Loucy (cell line): ENCODE results near the gene C17orf67.
A peak's percentile ranks its signal among the peaks of the same experiment; 100 is the strongest.

ENCODE experiments used
- H2AFZ ChIP-seq: fragments of 200-600 bp; sonication (generic); 2 replicates; pipeline ENCODE4 v1.6.0; 2016; ENCODE audit warnings: antibody characterized with exemption, mild to moderate bottlenecking, low read length, moderate library complexity
- H3F3A ChIP-seq: fragments of 200-600 bp; 2 replicates; pipeline ENCODE4 v1.6.0; 2016; ENCODE audit warnings: antibody characterized with exemption, low read depth, mild to moderate bottlenecking
- H3K27me3 ChIP-seq: fragments of 200-600 bp; sonication (generic); 2 replicates; pipeline ENCODE4 v1.6.1; 2014; ENCODE audit warnings: low read length, mild to moderate bottlenecking; ENCODE audit not compliant: insufficient read depth, poor library complexity, severe bottlenecking
- H3K36me3 ChIP-seq: fragments of 200-600 bp; sonication (generic); 2 replicates; pipeline ENCODE4 v1.6.1; 2016; ENCODE audit warnings: low read length; ENCODE audit not compliant: insufficient read depth
- H3K4me1 ChIP-seq: fragments of 200-600 bp; sonication (generic); 2 replicates; pipeline ENCODE4 v1.5.1; 2014; ENCODE audit warnings: low read length, mild to moderate bottlenecking; ENCODE audit not compliant: insufficient read depth, poor library complexity, severe bottlenecking
- H3K4me2 ChIP-seq: fragments of 200-600 bp; sonication (generic); 2 replicates; pipeline ENCODE4 v1.6.0; 2014; ENCODE audit warnings: antibody characterized with exemption, low read length, low read depth, mild to moderate bottlenecking; ENCODE audit not compliant: poor library complexity, severe bottlenecking
- H3K4me3 ChIP-seq: fragments of 200-600 bp; sonication (generic); 2 replicates; pipeline ENCODE4 v1.5.1; 2014; ENCODE audit warnings: low read length, mild to moderate bottlenecking, mixed read lengths; ENCODE audit not compliant: poor library complexity, severe bottlenecking
- H3K79me2 ChIP-seq: fragments of 200-600 bp; sonication (generic); 2 replicates; pipeline ENCODE4 v1.6.1; 2014; ENCODE audit warnings: low read length; ENCODE audit not compliant: insufficient read depth
- H3K9ac ChIP-seq: fragments of 200-600 bp; sonication (generic); 2 replicates; pipeline ENCODE4 v1.6.0; 2014; ENCODE audit warnings: mild to moderate bottlenecking, low read depth, low read length, moderate library complexity; ENCODE audit not compliant: poor library complexity, severe bottlenecking
- H3K9me2 ChIP-seq: fragments of 200-600 bp; sonication (generic); replicated peaks from 2 replicates; pipeline ENCODE4 v1.6.1; 2016; ENCODE audit warnings: low read depth, low read length, mixed read lengths
- H3K9me3 ChIP-seq: fragments of 200-600 bp; sonication (generic); 2 replicates; pipeline ENCODE4 v1.6.1; 2014; ENCODE audit warnings: mild to moderate bottlenecking, antibody characterized with exemption, low read length, low read depth; ENCODE audit not compliant: insufficient read depth
- H4K20me1 ChIP-seq: fragments of 200-600 bp; sonication (generic); 2 replicates; pipeline ENCODE4 v1.6.0; 2014; ENCODE audit warnings: antibody characterized with exemption, low read length, mild to moderate bottlenecking; ENCODE audit not compliant: insufficient read depth, poor library complexity, severe bottlenecking
- CTCF ChIP-seq: fragments of 200-600 bp; sonication (generic); conservative IDR thresholded peaks from 2 replicates; pipeline ENCODE4 v1.5.1; 2014; ENCODE audit warnings: mild to moderate bottlenecking, antibody characterized with exemption, low read length
- EZH2phosphoT487 ChIP-seq: fragments of 200-600 bp; IDR thresholded peaks from 2 replicates; pipeline ENCODE4 v1.6.1; 2018; ENCODE audit warnings: antibody characterized with exemption, mild to moderate bottlenecking, moderate library complexity, borderline replicate concordance

Gene C17orf67

GRCh38 chr17:56821847-56822534 lies 11.7 kb downstream of the C17orf67 start:
- no peaks in the 10 kb centered on the region for H3K27me3 ChIP-seq
- H3K4me2 ChIP-seq: no peak overlapping the region
- TF ChIP-seq CTCF (no peak), EZH2phosphoT487 (no peak)
- no peaks in the 10 kb centered on the region for H3K9me2 ChIP-seq
- no peaks in the 10 kb centered on the region for H3F3A ChIP-seq
- no peak overlapping the region for H3K9ac ChIP-seq
- no peaks in the 10 kb centered on the region for H4K20me1 ChIP-seq
- H3K4me3 ChIP-seq: no peak overlapping the region
- H3K36me3 ChIP-seq: no peaks in the 10 kb centered on the region
- no peaks in the 10 kb centered on the region for H3K79me2 ChIP-seq
- H2AFZ ChIP-seq: no peak overlapping the region
- peaks cover 10% of the 10 kb centered on the region for H3K4me1 ChIP-seq
- H3K9me3 ChIP-seq: no peaks in the 10 kb centered on the region

GRCh38 chr17:56820207-56820606 lies 13.5 kb downstream of the C17orf67 start:
- H3K9me2 ChIP-seq: no peaks in the 10 kb centered on the region
- H3F3A ChIP-seq: no peaks in the 10 kb centered on the region
- no peaks in the 10 kb centered on the region for H3K9me3 ChIP-seq
- peaks cover 10% of the 10 kb centered on the region for H3K4me1 ChIP-seq
- H4K20me1 ChIP-seq: no peaks in the 10 kb centered on the region
- no peaks in the 10 kb centered on the region for H3K27me3 ChIP-seq
- TF ChIP-seq CTCF (no peak), EZH2phosphoT487 (no peak)
- no peak overlapping the region for H3K9ac ChIP-seq
- no peaks in the 10 kb centered on the region for H3K79me2 ChIP-seq
- H3K4me2 ChIP-seq: no peak overlapping the region
- no peak overlapping the region for H2AFZ ChIP-seq
- no peaks in the 10 kb centered on the region for H3K36me3 ChIP-seq
- H3K4me3 ChIP-seq: no peak overlapping the region

DNA sequence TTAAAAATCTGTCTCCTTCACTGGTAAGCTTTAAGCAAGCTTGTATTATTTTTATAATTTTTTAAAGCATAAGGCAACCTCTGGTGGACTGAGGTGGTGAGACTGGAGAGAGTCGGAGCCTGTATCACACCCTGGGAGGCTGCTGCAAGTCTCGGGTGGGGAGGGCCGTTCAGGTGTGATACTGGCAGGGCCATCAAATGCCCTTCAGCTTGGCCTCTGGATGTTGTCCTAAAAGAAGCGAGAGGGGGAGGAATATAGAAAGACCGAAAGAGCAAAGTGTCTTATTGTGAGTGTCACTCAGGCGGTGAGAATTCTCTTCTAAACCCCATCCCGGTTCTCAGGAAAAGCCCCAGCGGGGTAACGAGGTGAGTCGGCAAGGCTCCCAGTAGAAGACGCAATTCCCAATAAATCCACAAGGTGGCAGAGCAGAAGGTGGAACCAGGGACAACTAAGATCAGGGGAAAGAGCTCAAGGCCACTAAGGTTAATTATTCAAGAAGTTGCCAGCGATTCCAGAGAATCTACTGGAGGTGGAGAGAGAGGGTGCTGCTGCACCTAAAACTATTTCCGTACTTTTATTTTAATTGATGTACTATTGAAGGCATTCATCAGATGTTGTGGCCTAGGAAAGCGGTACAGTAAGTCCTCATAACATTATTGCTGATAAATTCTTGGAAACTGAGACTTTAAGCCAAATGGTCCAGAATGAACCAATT lies 14.1 kb downstream of the C17orf67 start:
- Histone ChIP-seq H3K4me3 (no peak overlapping the region), H3K27me3 (no peaks in the 10 kb centered on the region), H3K9me2 (no peaks in the 10 kb centered on the region), H2AFZ (0 out of 2 replicates have a peak overlapping the region, but pooled peaks have one; percentile 16), H3K79me2 (no peaks in the 10 kb centered on the region), H3K36me3 (no peaks in the 10 kb centered on the region), H3K9ac (no peak overlapping the region), H3F3A (no peaks in the 10 kb centered on the region), H4K20me1 (no peaks in the 10 kb centered on the region), H3K9me3 (no peaks in the 10 kb centered on the region), H3K4me1 (peaks cover 10% of the 10 kb centered on the region), H3K4me2 (no peak overlapping the region)
- peak; percentile 76 for TF ChIP-seq CTCF
- TF ChIP-seq EZH2phosphoT487: no peak
